Ectodermal cell (in vitro differentiated cells): Measurements from ENCODE around the gene SDK2.

Source experiments
- H3K27ac ChIP-seq: 2 replicates; pipeline ENCODE4 v1.7.0; 2013; ENCODE audit warnings: mild to moderate bottlenecking, low read depth, low read length; ENCODE audit not compliant: insufficient read depth, poor library complexity, severe bottlenecking
- H3K27me3 ChIP-seq: 2 replicates; pipeline ENCODE4 v1.7.0; 2013; ENCODE audit warnings: mild to moderate bottlenecking, low read length; ENCODE audit not compliant: insufficient read depth, control insufficient read depth, poor library complexity, severe bottlenecking
- H3K36me3 ChIP-seq: one replicate; pipeline ENCODE4 v1.7.0; 2013; ENCODE audit warnings: low read length; ENCODE audit not compliant: control insufficient read depth, insufficient read depth
- H3K4me1 ChIP-seq: one replicate; pipeline ENCODE4 v1.7.0; 2013; ENCODE audit warnings: low read length; ENCODE audit not compliant: control insufficient read depth, insufficient read depth
- H3K4me3 ChIP-seq: 2 replicates; pipeline ENCODE4 v1.7.0; 2013; ENCODE audit warnings: low read depth, low read length, control low read depth; ENCODE audit not compliant: insufficient read depth
- H3K9me3 ChIP-seq: 2 replicates; pipeline ENCODE4 v1.7.0; 2013; ENCODE audit warnings: mild to moderate bottlenecking, low read length, moderate library complexity; ENCODE audit not compliant: control insufficient read depth
- whole genome bisulfite sequencing, 2 experiments: methylation state at CpG; one replicate each; pipeline ENCODE4 v1.1.7; 2013; ENCODE audit warnings: missing lambda C conversion rate in 2 of 2; 5-methylcytosine and 5-hydroxymethylcytosine counted together

The SDK2 gene

DNA sequence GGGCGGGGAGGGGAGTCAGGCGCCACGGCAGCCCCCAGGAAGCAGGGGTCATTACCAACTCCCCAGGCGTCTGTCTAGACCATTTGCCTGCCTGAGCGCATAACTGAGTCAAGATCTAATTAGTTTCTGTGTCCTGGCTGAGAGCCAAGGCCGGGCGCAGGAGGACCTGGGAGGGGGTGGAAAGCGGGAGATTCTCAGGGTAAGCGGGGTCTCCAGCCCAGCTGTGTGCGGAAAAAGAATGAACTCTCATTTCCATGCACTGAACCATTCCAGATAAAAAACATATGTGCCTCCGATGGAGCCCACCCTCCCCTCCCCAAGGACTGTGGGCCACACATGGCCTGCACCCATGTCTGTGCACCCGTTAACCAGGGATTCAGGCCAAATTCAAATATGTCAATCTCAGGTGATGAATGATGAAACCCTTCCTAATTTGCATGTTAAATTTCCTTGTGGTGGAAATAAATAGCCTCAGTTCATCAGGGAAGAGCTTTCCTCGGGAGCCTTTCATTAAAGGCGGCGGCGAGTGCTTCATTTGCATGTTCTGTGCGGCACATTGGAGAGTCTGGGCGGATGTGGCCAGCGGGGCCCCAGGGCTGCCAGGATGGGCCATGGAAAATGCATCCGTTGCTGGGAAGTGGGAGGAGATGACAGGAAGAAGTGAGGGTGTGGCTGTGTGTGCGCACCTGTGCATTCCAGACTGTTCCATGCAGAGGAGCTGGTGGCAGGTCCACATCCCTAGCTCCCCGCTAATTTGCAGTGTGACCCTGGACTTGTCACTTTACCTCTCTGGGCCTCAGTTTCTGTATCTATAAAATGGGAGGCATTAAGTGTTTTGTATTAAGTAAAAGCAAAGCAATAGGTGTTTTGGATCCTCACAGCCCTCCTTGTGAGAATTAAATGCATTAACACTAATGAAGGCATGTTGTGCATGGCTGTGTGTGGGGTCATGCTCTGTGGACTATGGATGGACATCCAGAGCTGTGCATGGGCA lies 151.1 kb downstream of the SDK2 start:
- Histone ChIP-seq H3K4me3 (no peak overlapping the region), H3K9me3 (no peaks in the 10 kb centered on the region), H3K27ac (no peak overlapping the region), H3K27me3 (no peaks in the 10 kb centered on the region), H3K4me1 (peaks cover 12% of the 10 kb centered on the region), H3K36me3 (no peaks in the 10 kb centered on the region)
- WGBS, 2 experiments = 78 to 81% methylated on average over 22 of the region's 22 CpGs

DNA sequence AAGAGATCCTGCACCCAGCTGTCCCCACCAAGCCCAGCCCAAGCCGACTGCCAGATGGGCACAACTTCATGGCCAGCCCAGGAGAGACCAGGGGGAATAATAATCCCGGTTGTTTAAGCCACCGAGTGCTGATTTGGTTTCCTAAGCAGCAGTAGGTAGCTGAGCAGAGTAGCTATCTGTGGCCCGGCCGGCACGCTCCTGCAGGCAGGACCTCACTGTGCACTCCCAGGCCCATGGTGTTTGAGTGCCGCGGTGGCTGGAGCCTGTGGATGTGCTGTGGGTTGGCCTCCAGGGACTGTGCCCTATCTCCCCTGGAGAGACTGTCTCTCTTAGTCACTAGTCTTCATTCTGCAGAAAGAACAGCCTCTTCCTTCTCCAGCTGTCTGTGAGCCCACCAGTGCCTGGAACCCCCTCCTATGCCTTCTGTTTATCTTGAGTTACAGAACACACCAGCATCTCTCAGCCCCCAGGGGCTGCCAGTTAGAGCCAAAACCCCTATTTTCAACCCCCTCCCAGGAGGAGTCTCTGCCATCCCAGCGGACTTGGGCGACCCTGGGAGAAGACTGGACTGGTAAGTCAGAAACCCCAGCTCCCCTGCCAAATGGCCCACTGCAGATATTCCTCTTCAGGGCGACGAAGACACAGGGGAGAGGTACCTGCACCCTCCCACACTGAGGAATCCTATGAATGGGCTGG lies 152.0 kb downstream of the SDK2 start:
- no peak overlapping the region for H3K4me3 ChIP-seq
- no peaks in the 10 kb centered on the region for H3K36me3 ChIP-seq
- 89 to 92% methylated on average over 12 of the region's 12 CpGs for WGBS, 2 experiments
- no peaks in the 10 kb centered on the region for H3K27me3 ChIP-seq
- H3K4me1 ChIP-seq = peaks cover 12% of the 10 kb centered on the region
- no peak overlapping the region for H3K27ac ChIP-seq
- no peaks in the 10 kb centered on the region for H3K9me3 ChIP-seq

DNA sequence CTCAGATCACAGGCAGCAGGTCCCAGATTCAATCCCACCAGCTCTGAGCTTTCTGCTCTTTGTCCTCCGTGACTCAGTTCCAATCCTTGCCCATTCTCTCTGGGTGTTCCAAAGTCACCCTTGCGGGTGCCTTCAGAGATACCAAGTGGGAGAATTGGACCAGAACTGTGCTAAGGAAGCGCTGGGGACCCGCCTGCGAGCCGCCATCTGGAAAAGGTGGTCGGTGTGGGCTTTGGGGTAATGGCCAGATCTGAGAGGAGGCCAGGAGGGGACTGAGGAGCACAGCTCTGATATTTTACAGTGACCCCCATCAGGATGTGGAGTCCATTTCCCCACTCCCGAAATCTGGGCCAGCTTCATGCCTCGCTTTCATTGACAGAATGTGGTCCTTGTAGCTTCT lies 152.6 kb downstream of the SDK2 start:
- WGBS, 2 experiments = 96 to 98% methylated on average over 9 of the region's 9 CpGs
- no peaks in the 10 kb centered on the region for H3K27me3 ChIP-seq

DNA sequence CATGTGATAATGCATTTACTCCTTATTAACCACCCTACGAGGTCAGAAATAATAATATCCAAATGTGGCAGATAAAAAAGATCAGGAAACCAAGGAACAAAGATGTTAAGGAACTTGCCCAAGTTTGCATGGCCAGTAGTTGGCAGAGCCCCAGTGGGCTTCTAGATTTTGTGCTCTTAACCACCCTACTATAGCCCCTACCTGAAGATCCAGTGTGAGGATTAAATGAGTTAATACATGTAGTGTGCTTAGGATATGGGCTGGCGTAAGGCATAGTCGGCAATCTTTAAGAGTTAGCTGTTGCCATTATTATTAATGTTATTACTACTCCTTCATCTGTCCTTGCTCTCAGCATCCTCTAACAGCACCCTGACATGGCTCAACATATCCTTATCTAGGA lies 153.4 kb downstream of the SDK2 start:
- Histone ChIP-seq H3K27me3 (no peaks in the 10 kb centered on the region), H3K27ac (no peak overlapping the region), H3K9me3 (no peaks in the 10 kb centered on the region), H3K4me3 (no peak overlapping the region), H3K4me1 (peaks cover 12% of the 10 kb centered on the region), H3K36me3 (peaks cover 7% of the 10 kb centered on the region)
- WGBS, 2 experiments = 95 to 100% methylated on average over 1 to 3 of the region's 3 CpGs

More for the DNA sequence above, 152.6 kb downstream of the SDK2 start:
- H3K27ac ChIP-seq = no peak overlapping the region
- no peak overlapping the region for H3K4me3 ChIP-seq
- H3K4me1 ChIP-seq = peaks cover 12% of the 10 kb centered on the region
- no peaks in the 10 kb centered on the region for H3K9me3 ChIP-seq
- peaks cover 2% of the 10 kb centered on the region for H3K36me3 ChIP-seq

DNA sequence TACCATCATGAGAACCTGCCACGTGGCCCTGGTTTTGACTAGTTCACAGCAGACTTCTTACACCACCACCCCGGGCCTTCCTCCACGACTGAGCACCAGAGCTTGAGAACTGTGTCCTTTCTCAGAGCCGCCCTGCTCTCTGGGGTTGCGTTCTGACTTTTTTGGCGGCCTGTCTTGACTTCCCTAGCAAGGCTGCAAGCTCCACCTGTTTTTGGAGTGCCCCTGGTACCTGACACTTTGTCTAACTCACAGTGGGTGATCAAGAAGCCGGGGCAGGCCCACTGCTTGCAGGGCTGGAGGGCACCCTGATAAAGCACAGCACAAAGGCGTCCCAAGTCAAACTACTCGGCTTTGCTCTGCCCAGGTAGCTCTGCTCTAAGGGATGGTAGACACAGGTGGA lies 154.3 kb downstream of the SDK2 start:
- WGBS, 2 experiments = 89 to 90% methylated on average over 9 of the region's 9 CpGs
- H3K4me1 ChIP-seq = peaks cover 8% of the 10 kb centered on the region
- H3K4me3 ChIP-seq = no peak overlapping the region
- H3K27me3 ChIP-seq = no peaks in the 10 kb centered on the region
- no peaks in the 10 kb centered on the region for H3K9me3 ChIP-seq
- H3K27ac ChIP-seq = no peak overlapping the region
- peaks cover 15% of the 10 kb centered on the region for H3K36me3 ChIP-seq

DNA sequence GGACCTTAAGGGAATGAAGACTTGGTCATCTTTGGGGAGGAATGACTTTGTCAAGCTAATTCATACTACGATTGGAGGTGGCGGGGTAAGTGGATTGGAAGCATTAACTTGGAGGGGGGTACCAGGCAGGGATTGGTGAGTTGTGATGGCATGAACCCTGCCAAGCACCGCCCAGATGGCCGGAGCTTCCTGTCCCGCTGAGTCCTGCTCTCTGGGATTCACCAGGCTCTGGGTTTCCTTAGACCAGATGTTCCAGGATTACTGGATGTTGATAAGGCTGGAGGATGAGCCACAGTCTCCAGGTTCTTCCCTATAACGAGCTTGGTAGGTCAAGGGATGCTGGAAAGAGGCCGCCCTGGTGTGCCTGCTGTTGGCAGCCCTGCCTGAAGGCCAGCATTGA lies 154.9 kb downstream of the SDK2 start:
- Histone ChIP-seq H3K9me3 (no peaks in the 10 kb centered on the region), H3K27me3 (no peaks in the 10 kb centered on the region), H3K4me1 (peaks cover 2% of the 10 kb centered on the region), H3K27ac (no peak overlapping the region), H3K4me3 (no peak overlapping the region), H3K36me3 (peaks cover 15% of the 10 kb centered on the region)
- 87 to 88% methylated on average over 7 of the region's 7 CpGs for WGBS, 2 experiments

DNA sequence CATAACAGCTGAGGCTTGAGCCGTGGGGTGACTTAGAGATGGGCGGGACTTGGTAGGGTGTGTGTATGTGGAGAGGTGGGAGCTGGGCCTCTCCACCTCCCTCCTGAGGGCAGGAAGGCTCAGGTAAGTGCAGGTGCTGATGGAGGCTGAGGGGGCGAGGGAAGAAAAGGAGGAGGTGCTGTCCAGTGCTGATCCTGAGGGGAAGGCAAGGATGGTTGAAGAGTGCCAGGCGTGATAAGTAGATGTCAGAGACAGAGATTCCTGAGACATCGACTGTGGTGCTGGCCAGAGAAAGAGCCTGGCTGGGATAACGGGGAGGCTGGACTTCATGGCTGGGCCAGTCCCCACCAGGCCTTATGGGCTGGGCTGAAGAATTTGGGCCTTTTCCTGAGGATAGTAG lies 159.1 kb downstream of the SDK2 start:
- H3K9me3 ChIP-seq = no peaks in the 10 kb centered on the region
- H3K36me3 ChIP-seq = peaks cover 15% of the 10 kb centered on the region
- H3K4me3 ChIP-seq = no peak overlapping the region
- no peaks in the 10 kb centered on the region for H3K27me3 ChIP-seq
- H3K4me1 ChIP-seq = no peaks in the 10 kb centered on the region
- H3K27ac ChIP-seq = no peak overlapping the region
- WGBS, 2 experiments = 87 to 91% methylated on average over 5 to 6 of the region's 6 CpGs

DNA sequence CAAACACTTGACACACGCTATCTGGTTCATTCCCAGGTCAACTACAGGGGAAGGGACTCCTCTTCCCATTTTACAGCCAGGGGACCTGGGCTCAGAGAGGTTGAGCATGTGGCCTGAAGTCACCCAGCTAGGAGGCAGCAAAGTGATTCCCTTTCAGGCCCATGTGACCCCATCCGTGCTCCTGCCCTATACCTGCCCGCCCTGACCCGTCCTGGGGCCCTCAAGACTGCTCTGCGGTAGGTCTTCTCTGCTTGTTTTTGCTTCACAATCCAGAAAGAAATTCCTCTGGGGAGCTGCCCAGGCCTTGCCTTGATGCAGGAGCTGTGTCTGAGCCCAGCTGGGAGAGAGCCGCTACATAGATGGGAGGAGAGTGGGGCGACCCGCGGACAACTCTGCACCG lies 161.4 kb downstream of the SDK2 start:
- Histone ChIP-seq H3K4me1 (peaks cover under 1% of the 10 kb centered on the region), H3K27me3 (no peaks in the 10 kb centered on the region), H3K9me3 (no peaks in the 10 kb centered on the region), H3K4me3 (no peak overlapping the region), H3K27ac (no peak overlapping the region), H3K36me3 (peaks cover 15% of the 10 kb centered on the region)
- WGBS, 2 experiments = 93 to 94% methylated on average over 10 of the region's 10 CpGs

DNA sequence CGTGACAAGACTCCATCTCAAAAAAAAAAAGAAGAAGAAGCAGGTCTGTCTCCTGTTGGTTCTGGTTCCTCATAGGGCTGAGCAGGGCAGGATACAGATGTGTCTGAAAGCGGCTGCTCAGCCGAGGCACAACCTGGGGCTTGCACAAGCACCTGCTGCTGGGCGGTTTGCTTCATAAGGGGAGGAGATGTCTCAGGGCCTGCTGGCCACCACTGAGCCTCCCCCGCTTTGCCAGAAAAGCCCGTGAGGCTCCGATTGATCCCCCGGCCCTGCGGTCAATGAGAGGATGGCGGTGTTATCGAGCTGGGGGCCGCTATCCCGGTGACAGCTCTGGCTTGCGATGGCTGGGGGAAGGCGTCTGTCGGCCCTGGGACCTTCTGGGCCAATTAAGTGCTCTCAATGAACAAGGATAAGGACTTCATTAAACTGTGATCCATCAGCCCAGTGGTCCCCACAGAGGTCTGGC lies 162.0 kb downstream of the SDK2 start:
- Histone ChIP-seq H3K4me1 (peaks cover 3% of the 10 kb centered on the region), H3K27me3 (no peaks in the 10 kb centered on the region), H3K27ac (no peak overlapping the region), H3K9me3 (no peaks in the 10 kb centered on the region), H3K4me3 (no peak overlapping the region), H3K36me3 (peaks cover 15% of the 10 kb centered on the region)
- 94 to 95% methylated on average over 16 of the region's 16 CpGs for WGBS, 2 experiments

DNA sequence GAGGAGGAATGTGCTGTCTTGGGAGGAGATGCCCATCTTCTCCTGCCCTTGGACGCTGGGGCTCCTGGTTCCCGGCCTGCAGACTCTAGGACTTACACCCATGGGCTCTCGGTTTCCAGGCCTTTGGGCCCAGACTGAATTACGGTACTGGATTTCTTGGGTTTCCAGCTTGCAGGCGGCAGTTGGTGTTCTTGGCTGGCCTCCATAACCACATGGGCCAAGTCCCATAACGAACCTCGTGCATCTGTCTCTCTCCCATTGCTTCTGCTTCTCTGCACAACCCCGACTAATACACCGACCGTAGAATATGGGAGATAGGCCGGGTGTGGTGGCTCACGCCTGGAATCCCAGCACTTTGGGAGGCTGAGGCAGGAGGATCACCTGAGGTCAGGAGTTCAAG lies 162.6 kb downstream of the SDK2 start:
- no peak overlapping the region for H3K4me3 ChIP-seq
- H3K4me1 ChIP-seq = peaks cover 7% of the 10 kb centered on the region
- H3K36me3 ChIP-seq = peaks cover 13% of the 10 kb centered on the region
- no peaks in the 10 kb centered on the region for H3K27me3 ChIP-seq
- 90% methylated on average over 12 of the region's 12 CpGs for WGBS, 2 experiments
- H3K27ac ChIP-seq = no peak overlapping the region
- H3K9me3 ChIP-seq = no peaks in the 10 kb centered on the region
